Measurements from ENCODE around the gene FMNL2.

GRCh38 chr2:152562198-152562884 is 227.4 kb downstream of the FMNL2 start:
- TF ChIP-seq TAF1 (IDR thresholded peaks at IDR 0.05; ENCODE audit: low read depth, low read length), result no peak
- TF ChIP-seq POLR2A (IDR thresholded peaks at IDR 0.05; ENCODE audit: low read depth, low read length), result no peak
- no peak for TF ChIP-seq POLR2AphosphoS5 (IDR thresholded peaks at IDR 0.05; ENCODE audit: low read depth, low read length)
- no peak for TF ChIP-seq SPI1 (IDR thresholded peaks at IDR 0.05; ENCODE audit: low read depth, low read length)
